Neutrophil (primary cell): ENCODE results near the gene RAD1.
"Not testable (repeated sequence)": the region's sequence is repeated elsewhere in the genome, so short reads cannot be mapped to it uniquely, and the experiment has no call there.

Experiments used
- H3K27ac ChIP-seq: fragments of 200-600 bp; sonication (generic); 2 replicates; pipeline ENCODE4 v1.5.1; 2016; ENCODE audit warnings: mild to moderate bottlenecking, moderate library complexity
- H3K27me3 ChIP-seq: fragments of 200-600 bp; sonication (generic); 2 replicates; pipeline ENCODE4 v1.6.0; 2016; ENCODE audit warnings: mild to moderate bottlenecking
- H3K36me3 ChIP-seq: fragments of 200-600 bp; sonication (generic); 2 replicates; pipeline ENCODE4 v1.5.1; 2017
- H3K4me1 ChIP-seq, 2 experiments: fragments of 200-600 bp in 1 of 2; sonication (generic) in 1 of 2; 1 replicate in 1 of 2; 2 replicates in 1 of 2; pipeline versions ENCODE4 v1.5.1 to v1.6.1; 2013 to 2016; ENCODE audit warnings: low read depth in 1 of 2, low read length in 1 of 2, mild to moderate bottlenecking in 1 of 2, moderate library complexity in 1 of 2; ENCODE audit not compliant: control insufficient read depth in 1 of 2, insufficient read depth in 1 of 2
- H3K4me3 ChIP-seq, 2 experiments: fragments of 200-600 bp in 1 of 2; sonication (generic) in 1 of 2; 1 replicate in 1 of 2; 2 replicates in 1 of 2; pipeline ENCODE4 v1.5.1; 2013 to 2016; ENCODE audit warnings: low read depth in 1 of 2, low read length in 1 of 2, mild to moderate bottlenecking in 1 of 2, moderate library complexity in 1 of 2
- H3K9me3 ChIP-seq: fragments of 200-600 bp; sonication (generic); 2 replicates; pipeline ENCODE4 v1.5.1; 2016
- TF ChIP-seq, protein P1 (sequence below): fragments of 200-600 bp; sonication (generic); IDR thresholded peaks from 2 replicates; pipeline ENCODE4 v1.5.1; 2016; ENCODE audit warnings: antibody characterized with exemption

The RAD1 gene

DNA sequence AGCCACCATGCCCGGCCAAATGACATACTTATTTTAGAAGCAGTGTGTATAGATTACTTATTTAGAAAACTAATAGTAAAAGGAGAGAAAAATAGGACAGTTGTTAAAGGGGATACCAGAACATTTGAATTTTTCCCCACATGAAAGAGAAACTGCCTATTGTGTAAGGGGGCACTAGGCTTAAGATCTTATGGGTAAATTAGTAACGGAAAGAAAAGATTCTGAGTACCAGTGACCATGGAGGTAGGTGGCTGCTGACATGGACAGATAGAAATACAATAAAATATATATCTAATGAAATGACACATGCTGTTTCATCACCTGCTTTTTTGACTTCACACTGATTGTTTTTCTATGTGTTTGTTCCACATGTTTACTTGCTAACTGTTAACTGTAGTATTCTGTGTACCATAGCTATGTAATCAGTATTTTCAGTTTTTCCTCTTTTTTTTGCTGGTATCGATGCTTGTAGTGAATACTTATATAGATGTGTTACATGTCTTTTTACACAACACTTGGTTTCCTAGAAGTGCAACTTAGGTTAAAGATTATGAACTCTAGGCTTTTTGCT is 11.1 kb upstream of the RAD1 start:
- Histone ChIP-seq H3K27ac (no peak overlapping the region), H3K36me3 (peaks cover 20% of the 10 kb centered on the region)
- TF ChIP-seq, protein P1, sequence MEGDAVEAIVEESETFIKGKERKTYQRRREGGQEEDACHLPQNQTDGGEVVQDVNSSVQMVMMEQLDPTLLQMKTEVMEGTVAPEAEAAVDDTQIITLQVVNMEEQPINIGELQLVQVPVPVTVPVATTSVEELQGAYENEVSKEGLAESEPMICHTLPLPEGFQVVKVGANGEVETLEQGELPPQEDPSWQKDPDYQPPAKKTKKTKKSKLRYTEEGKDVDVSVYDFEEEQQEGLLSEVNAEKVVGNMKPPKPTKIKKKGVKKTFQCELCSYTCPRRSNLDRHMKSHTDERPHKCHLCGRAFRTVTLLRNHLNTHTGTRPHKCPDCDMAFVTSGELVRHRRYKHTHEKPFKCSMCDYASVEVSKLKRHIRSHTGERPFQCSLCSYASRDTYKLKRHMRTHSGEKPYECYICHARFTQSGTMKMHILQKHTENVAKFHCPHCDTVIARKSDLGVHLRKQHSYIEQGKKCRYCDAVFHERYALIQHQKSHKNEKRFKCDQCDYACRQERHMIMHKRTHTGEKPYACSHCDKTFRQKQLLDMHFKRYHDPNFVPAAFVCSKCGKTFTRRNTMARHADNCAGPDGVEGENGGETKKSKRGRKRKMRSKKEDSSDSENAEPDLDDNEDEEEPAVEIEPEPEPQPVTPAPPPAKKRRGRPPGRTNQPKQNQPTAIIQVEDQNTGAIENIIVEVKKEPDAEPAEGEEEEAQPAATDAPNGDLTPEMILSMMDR: no peak

DNA sequence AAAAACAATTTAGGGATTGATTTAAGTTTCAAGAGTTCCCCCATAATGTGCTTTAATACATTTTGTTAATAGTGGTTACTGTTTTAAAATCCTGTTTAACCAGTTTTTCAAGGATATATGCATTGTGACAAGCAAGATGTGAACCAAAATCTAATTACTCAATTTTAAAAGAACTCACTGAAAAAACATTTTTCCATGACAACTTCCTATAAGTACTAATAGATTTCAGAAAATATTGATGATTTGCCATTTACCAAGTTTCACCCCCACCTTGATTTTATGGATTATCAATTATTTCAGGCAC is 9.1 kb upstream of the RAD1 start:
- peaks cover 26% of the 10 kb centered on the region for H3K36me3 ChIP-seq
- TF ChIP-seq, protein P1: no peak
- no peak overlapping the region for H3K4me3 ChIP-seq
- H3K9me3 ChIP-seq: no peaks in the 10 kb centered on the region
- peaks cover 9 to 10% of the 10 kb centered on the region in 2 experiments for H3K4me1 ChIP-seq
- H3K27ac ChIP-seq: no peak overlapping the region
- H3K27me3 ChIP-seq: no peaks in the 10 kb centered on the region

More for the DNA sequence above, 11.1 kb upstream of the RAD1 start:
- peaks cover 20 to 21% of the 10 kb centered on the region in 2 experiments for H3K4me1 ChIP-seq
- H3K4me3 ChIP-seq: no peak overlapping the region
- no peaks in the 10 kb centered on the region for H3K9me3 ChIP-seq
- H3K27me3 ChIP-seq: no peaks in the 10 kb centered on the region

DNA sequence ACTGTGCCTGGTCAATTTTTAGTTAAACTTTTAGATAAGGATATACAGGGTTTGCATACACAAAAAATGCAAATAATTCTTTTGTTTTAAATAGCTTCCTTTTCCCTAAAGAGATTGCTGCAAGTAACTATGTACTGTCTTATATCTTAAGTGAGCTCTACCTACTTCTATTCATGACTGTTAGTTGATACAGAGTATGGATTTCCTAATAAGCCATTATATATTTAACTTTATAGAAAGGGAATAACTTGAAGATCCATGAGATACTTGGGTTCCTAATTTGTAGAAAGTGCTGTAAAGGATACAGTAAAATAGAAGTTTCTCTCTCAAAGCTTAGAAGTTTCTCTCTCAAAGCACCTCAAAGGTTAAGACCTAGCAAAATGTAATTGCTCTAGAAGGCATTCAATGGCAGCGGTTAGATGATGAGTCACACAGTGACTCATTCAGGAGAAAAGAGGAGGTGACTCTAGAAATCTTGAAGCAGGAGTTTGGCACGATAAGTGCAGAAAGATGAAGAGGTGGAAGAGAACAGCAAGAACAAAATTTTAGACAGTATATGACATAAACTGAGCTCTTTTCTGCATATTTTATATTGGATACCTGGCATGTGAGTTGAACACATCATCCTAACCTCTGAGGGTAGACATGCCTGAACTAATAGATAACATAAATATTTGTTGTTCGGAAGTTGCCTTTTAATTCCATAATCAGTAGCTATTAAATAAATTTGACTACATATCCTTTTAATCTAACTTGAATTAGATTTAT is 8.6 kb upstream of the RAD1 start:
- Histone ChIP-seq H3K36me3 (peaks cover 26% of the 10 kb centered on the region), H3K4me1 (peaks cover 7% of the 10 kb centered on the region in 2 experiments), H3K27me3 (no peaks in the 10 kb centered on the region), H3K27ac (no peak overlapping the region), H3K4me3 (no peak overlapping the region), H3K9me3 (no peaks in the 10 kb centered on the region)
- TF ChIP-seq, protein P1: no peak

DNA sequence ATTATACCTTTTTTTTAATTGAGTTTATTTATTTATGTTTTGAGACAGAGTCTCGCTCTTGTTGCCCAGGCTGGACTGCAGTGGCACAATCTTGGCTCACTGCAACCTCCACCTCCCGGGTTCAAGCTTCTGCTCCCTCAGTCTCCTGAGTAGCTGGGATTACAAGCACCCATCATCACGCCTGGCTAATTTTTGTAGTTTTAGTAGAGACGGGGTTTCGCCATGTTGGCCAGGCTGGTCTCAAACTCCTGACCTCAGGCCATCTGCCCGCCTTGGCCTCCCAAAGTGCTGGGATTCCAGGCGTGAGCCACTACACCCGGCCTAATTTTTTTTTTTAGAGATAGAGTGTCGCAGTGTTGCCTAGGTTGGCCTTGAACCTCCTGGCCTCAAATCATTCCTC is 8.0 kb upstream of the RAD1 start:
- not testable (repeated sequence) for H3K9me3 ChIP-seq, H3K27ac ChIP-seq, H3K27me3 ChIP-seq, H3K4me3 ChIP-seq, H3K4me1 ChIP-seq
- H3K36me3 ChIP-seq: peaks cover 26% of the 10 kb centered on the region

DNA sequence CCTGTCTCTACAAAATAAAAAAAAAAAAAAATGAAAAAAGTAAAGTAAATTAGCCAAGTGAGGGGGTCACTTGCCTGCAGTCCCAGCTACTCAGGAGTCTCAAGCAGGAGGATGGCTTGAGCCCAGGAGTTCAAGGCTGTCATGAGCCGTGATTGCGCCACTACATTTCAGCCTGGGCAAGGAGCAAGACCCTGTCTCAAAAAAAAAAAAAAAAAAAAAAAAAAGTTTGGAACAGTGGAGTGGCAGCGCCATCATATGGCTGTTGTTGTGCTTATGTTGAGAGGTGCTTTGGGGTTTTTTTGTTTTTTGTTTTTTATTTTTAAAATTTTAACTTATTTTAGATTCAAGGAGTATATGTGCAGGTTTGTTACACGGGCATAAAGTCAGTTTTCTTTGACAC is 3.8 kb upstream of the RAD1 start:
- Histone ChIP-seq H3K36me3 (peaks cover 18% of the 10 kb centered on the region), H3K27me3 (no peaks in the 10 kb centered on the region), H3K4me1 (peaks cover 21 to 23% of the 10 kb centered on the region in 2 experiments), H3K9me3 (no peaks in the 10 kb centered on the region), H3K27ac (no peak overlapping the region), H3K4me3 (no peak overlapping the region)
- TF ChIP-seq, protein P1: no peak

DNA sequence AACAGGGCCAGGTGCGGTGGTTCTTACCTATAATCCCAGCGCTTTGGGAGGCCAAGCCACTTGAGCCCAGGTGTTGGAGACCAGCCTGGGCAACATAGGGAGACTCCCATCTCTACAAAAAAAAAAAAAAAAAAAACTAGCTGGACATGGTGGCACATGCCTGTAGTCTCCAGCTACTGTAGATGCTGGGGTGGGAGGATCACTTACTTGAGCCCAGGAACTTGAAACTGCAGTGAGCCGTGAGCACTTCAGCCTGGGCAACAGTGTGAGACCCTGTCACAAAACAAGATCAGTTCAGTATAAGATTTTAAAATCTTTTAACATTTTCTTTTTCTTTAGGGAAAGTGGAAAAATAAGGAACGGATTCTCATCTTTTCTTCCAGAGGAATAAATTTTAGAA is 2.7 kb upstream of the RAD1 start:
- Histone ChIP-seq H3K36me3 (peaks cover 12% of the 10 kb centered on the region), H3K27me3 (no peaks in the 10 kb centered on the region), H3K27ac (no peak overlapping the region), H3K4me3 (no peak overlapping the region), H3K9me3 (no peaks in the 10 kb centered on the region), H3K4me1 (peaks cover 22 to 23% of the 10 kb centered on the region in 2 experiments)
- TF ChIP-seq, protein P1: no peak
